ENCODE measurements around the gene COX11.

- TF ChIP-seq CTCF (conservative IDR thresholded peaks at IDR 0.05; ENCODE audit: low read length) = no peak
- TF ChIP-seq EZH2phosphoT487 (IDR thresholded peaks at IDR 0.05; ENCODE audit: borderline replicate concordance) = no peak
These were observed 23.1 kb upstream of the COX11 start for GRCh38 chr17:54991567-54991966.
